Esophagus muscularis mucosa (tissue), 4 donors: Measurements from ENCODE around the gene TMEM271.

Experiments
- CTCF ChIP-seq, 3 experiments: fragments of 200-600 bp in 2 of 3; fragments of 450-650 bp in 1 of 3; sonication (generic) in 2 of 3; IDR thresholded peaks; one replicate each; pipeline ENCODE4 v1.5.1; 2017 to 2019; ENCODE audit warnings: antibody characterized with exemption in 3 of 3, mild to moderate bottlenecking in 2 of 3, moderate library complexity in 1 of 3
- EP300 ChIP-seq: sonication (generic); formaldehyde crosslinking; IDR thresholded peaks from one replicate; pipeline ENCODE4 v1.6.1; 2017; ENCODE audit warnings: antibody characterized with exemption
- POLR2AphosphoS5 ChIP-seq, 2 donors: sonication (generic); formaldehyde crosslinking; IDR thresholded peaks; one replicate each; pipeline ENCODE4 v1.6.1; 2017; ENCODE audit warnings: antibody characterized with exemption in 2 of 2

DNA sequence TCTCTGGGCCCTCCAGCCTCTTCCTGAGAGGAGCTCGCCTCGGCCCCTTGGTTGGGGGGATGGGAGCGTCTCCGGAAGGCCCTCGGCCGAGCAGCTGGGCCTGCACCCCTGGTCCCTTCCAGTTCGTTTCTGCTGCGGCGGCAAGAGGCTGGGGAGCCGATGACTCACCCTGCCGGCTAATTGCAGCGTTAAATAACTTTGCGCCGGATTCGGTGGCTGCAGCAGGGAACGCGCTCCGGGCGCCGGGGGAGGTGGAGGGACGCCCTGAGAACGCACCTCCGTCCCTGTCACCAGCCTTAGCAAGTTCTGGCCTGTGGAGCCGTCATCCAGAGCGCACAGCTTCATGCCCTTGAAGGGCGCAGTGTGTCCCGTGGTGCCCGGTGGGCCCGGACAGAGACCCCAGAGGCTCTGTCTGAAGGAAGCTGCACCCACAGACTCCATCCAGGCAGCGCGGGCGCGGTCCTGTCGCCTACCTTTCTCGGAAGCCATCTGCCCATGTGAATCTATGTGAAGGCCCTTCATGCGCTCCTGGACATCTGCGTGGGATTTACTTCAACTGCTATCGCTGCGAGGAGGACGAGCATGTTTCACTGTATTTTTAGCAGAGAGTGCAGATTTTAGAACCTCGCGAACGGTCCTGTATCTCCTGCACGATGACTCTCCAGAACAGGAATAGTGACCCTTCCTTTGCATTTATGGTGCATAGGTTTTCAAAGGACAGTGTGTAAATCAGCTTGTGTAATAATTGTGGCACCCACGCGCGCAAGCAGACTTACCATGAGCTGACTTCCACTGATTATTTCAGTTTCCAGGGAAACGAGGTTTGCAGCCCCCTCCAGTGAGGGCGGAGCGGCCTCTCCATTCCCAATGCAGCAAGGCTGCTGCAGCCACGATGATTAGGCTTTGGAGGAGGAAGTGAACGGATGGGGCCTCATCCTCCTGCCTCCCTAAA is 1.7 kb upstream of the TMEM271 start:
- TF ChIP-seq CTCF (IDR thresholded peaks at IDR 0.05) (no peak), EP300 (no peak), POLR2AphosphoS5 (IDR thresholded peaks at IDR 0.05) (no peak)
